ENCODE results near the gene GLI3.

The GLI3 gene

DNA sequence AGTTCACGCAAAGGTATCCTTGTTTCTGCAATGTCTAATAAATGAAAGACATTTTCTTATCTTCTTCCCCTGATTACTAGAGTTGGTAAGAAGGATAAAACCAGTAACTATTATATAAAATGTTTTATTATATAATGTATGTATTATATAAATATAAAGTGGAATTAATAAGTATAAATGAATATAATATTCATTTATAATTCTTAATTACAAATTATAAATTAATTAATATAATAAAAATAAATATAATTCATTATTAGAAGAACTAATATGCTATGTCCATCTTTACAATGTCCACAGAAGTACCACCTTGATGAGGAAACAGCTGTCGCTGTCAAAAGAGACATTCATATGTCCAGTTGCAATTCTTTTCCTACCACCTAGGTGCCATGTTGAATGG is 177.7 kb downstream of the GLI3 start:
- Histone ChIP-seq H2AFZ (ENCODE audit: low read length) (no peak overlapping the region), H4K20me1 (ENCODE audit: insufficient read depth, low read length, poor library complexity, severe bottlenecking) (no peaks in the 10 kb centered on the region), H3K36me3 (ENCODE audit: insufficient read depth, low read length) (no peaks in the 10 kb centered on the region), H3K9me2 (replicated peaks; ENCODE audit: low read depth, low read length) (no peaks in the 10 kb centered on the region), H3K9me3 (ENCODE audit: insufficient read depth, low read depth, low read length) (no peaks in the 10 kb centered on the region), H3K27me3 (ENCODE audit: insufficient read depth, low read length, poor library complexity, severe bottlenecking) (no peaks in the 10 kb centered on the region), H3K4me1 (ENCODE audit: insufficient read depth, low read length, poor library complexity, severe bottlenecking) (no peaks in the 10 kb centered on the region), H3K9ac (ENCODE audit: low read depth, low read length, poor library complexity, severe bottlenecking) (no peak overlapping the region), H3K79me2 (ENCODE audit: insufficient read depth, low read length) (no peaks in the 10 kb centered on the region), H3F3A (ENCODE audit: low read depth) (no peaks in the 10 kb centered on the region), H3K4me2 (ENCODE audit: low read depth, low read length, poor library complexity, severe bottlenecking) (no peak overlapping the region), H3K4me3 (ENCODE audit: low read length, poor library complexity, severe bottlenecking) (no peak overlapping the region)
- no peak for TF ChIP-seq EZH2phosphoT487 (IDR thresholded peaks at IDR 0.05; ENCODE audit: borderline replicate concordance)
- TF ChIP-seq, protein P1, sequence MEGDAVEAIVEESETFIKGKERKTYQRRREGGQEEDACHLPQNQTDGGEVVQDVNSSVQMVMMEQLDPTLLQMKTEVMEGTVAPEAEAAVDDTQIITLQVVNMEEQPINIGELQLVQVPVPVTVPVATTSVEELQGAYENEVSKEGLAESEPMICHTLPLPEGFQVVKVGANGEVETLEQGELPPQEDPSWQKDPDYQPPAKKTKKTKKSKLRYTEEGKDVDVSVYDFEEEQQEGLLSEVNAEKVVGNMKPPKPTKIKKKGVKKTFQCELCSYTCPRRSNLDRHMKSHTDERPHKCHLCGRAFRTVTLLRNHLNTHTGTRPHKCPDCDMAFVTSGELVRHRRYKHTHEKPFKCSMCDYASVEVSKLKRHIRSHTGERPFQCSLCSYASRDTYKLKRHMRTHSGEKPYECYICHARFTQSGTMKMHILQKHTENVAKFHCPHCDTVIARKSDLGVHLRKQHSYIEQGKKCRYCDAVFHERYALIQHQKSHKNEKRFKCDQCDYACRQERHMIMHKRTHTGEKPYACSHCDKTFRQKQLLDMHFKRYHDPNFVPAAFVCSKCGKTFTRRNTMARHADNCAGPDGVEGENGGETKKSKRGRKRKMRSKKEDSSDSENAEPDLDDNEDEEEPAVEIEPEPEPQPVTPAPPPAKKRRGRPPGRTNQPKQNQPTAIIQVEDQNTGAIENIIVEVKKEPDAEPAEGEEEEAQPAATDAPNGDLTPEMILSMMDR (conservative IDR thresholded peaks at IDR 0.05; ENCODE audit: low read length) = no peak

DNA sequence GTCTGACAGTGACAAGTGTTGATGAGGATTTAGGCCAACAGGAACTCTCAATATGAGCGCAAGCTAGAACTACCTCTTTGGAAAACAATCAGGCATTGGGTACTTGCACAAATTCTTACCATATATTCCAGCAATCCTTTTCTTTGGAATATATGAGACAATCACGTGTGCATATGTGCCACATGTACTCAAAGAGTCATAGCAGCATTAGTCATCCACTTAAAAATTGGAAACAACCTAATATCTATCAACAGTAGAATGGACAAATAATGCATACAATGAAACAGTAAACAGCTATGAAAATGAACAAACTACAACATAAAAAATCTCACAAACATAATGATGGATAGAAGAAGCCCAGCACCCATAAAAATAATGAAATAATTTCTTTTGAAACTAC is 179.7 kb downstream of the GLI3 start:
- no peak overlapping the region for H3K4me3 ChIP-seq (ENCODE audit: low read length, poor library complexity, severe bottlenecking)
- H3F3A ChIP-seq (ENCODE audit: low read depth) = no peaks in the 10 kb centered on the region
- no peaks in the 10 kb centered on the region for H3K36me3 ChIP-seq (ENCODE audit: insufficient read depth, low read length)
- no peaks in the 10 kb centered on the region for H3K27me3 ChIP-seq (ENCODE audit: insufficient read depth, low read length, poor library complexity, severe bottlenecking)
- no peaks in the 10 kb centered on the region for H3K9me3 ChIP-seq (ENCODE audit: insufficient read depth, low read depth, low read length)
- no peaks in the 10 kb centered on the region for H3K4me1 ChIP-seq (ENCODE audit: insufficient read depth, low read length, poor library complexity, severe bottlenecking)
- TF ChIP-seq, protein P1 (conservative IDR thresholded peaks at IDR 0.05; ENCODE audit: low read length) = no peak
- TF ChIP-seq EZH2phosphoT487 (IDR thresholded peaks at IDR 0.05; ENCODE audit: borderline replicate concordance) = no peak
- no peaks in the 10 kb centered on the region for H4K20me1 ChIP-seq (ENCODE audit: insufficient read depth, low read length, poor library complexity, severe bottlenecking)
- H2AFZ ChIP-seq (ENCODE audit: low read length) = no peak overlapping the region
- no peaks in the 10 kb centered on the region for H3K79me2 ChIP-seq (ENCODE audit: insufficient read depth, low read length)
- no peak overlapping the region for H3K4me2 ChIP-seq (ENCODE audit: low read depth, low read length, poor library complexity, severe bottlenecking)
- no peaks in the 10 kb centered on the region for H3K9me2 ChIP-seq (replicated peaks; ENCODE audit: low read depth, low read length)
- H3K9ac ChIP-seq (ENCODE audit: low read depth, low read length, poor library complexity, severe bottlenecking) = no peak overlapping the region

DNA sequence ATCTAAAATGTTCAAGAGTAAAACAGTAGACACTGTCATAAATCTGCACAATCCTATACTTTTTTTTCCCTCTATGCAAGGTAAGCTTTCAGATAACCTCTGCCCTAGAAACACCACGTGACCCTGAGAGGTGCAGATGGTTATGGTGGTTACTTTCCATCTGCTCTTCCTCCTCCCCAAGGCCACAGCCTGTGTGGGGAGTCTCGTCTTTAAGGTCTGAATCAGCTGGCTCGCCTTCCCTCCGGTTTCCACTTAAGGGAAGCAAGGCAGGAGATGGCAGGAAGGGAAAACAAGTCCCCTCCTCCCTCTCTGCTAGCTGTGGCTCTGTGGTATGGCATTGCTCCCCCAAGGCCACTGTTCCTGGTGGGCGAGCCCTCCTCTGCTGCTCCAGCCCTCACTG is 181.8 kb downstream of the GLI3 start:
- Histone ChIP-seq H3K4me1 (ENCODE audit: insufficient read depth, low read length, poor library complexity, severe bottlenecking) (no peaks in the 10 kb centered on the region), H4K20me1 (ENCODE audit: insufficient read depth, low read length, poor library complexity, severe bottlenecking) (no peaks in the 10 kb centered on the region), H3K4me3 (ENCODE audit: low read length, poor library complexity, severe bottlenecking) (no peak overlapping the region), H3K9me3 (ENCODE audit: insufficient read depth, low read depth, low read length) (no peaks in the 10 kb centered on the region), H3K27me3 (ENCODE audit: insufficient read depth, low read length, poor library complexity, severe bottlenecking) (no peaks in the 10 kb centered on the region), H3K4me2 (ENCODE audit: low read depth, low read length, poor library complexity, severe bottlenecking) (no peak overlapping the region), H3K9ac (ENCODE audit: low read depth, low read length, poor library complexity, severe bottlenecking) (no peak overlapping the region), H3K36me3 (ENCODE audit: insufficient read depth, low read length) (no peaks in the 10 kb centered on the region), H3K79me2 (ENCODE audit: insufficient read depth, low read length) (no peaks in the 10 kb centered on the region), H3K9me2 (replicated peaks; ENCODE audit: low read depth, low read length) (no peaks in the 10 kb centered on the region), H2AFZ (ENCODE audit: low read length) (no peak overlapping the region), H3F3A (ENCODE audit: low read depth) (no peaks in the 10 kb centered on the region)
- TF ChIP-seq EZH2phosphoT487 (IDR thresholded peaks at IDR 0.05; ENCODE audit: borderline replicate concordance) = no peak
- TF ChIP-seq, protein P1 (conservative IDR thresholded peaks at IDR 0.05; ENCODE audit: low read length) = no peak

Measured in Loucy (cell line).